ENCODE measurements around the gene FKBP5. TPM values are rescaled to one million over a fixed set of nuclear protein-coding genes. Genes with fewer than 3 reads are reported as not detected.
A peak's percentile ranks its signal among the peaks of the same experiment; 100 is the strongest.

FKBP5 gene
- total RNA-seq, 1 donor: 5.1 TPM

DNA sequence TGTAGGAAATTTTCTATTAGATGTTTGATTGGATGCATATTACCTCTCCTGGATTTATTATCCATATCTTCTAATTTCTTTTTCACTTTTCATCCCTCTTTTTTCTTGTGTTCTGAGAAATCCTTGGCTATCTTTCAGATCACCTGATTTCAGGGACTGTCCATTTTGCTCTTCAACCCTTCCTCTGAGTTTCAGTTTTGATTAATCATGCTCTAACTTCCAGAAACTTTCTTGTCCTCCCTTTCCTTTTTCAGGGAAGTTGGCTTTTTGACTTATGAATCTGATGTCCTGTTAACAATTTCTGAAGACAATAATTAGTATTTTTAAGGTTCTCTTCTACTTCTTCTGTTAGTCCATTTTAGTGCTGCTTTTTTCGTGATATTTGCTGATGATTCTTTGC is 79.1 kb downstream of the FKBP5 start:
- Histone ChIP-seq H4K20me1 (ENCODE audit: insufficient read depth, low read length) (no peaks in the 10 kb centered on the region), H3K4me3 (ENCODE audit: insufficient read depth, low read length) (no peak overlapping the region), H3K9me3 (ENCODE audit: low read depth, low read length) (no peaks in the 10 kb centered on the region), H3K27me3 (ENCODE audit: insufficient read depth, low read length) (no peaks in the 10 kb centered on the region), H3K79me2 (ENCODE audit: insufficient read depth, low read length) (no peaks in the 10 kb centered on the region), H3K4me2 (ENCODE audit: insufficient read depth, low read length) (no peak overlapping the region), H2AFZ (ENCODE audit: low read length) (no peak overlapping the region), H3K36me3 (ENCODE audit: insufficient read depth, low read length) (peaks cover 8% of the 10 kb centered on the region), H3K27ac (ENCODE audit: low read depth, low read length) (no peak overlapping the region), H3K4me1 (ENCODE audit: insufficient read depth, low read length) (peaks cover 16% of the 10 kb centered on the region)
- TF ChIP-seq, protein P1, sequence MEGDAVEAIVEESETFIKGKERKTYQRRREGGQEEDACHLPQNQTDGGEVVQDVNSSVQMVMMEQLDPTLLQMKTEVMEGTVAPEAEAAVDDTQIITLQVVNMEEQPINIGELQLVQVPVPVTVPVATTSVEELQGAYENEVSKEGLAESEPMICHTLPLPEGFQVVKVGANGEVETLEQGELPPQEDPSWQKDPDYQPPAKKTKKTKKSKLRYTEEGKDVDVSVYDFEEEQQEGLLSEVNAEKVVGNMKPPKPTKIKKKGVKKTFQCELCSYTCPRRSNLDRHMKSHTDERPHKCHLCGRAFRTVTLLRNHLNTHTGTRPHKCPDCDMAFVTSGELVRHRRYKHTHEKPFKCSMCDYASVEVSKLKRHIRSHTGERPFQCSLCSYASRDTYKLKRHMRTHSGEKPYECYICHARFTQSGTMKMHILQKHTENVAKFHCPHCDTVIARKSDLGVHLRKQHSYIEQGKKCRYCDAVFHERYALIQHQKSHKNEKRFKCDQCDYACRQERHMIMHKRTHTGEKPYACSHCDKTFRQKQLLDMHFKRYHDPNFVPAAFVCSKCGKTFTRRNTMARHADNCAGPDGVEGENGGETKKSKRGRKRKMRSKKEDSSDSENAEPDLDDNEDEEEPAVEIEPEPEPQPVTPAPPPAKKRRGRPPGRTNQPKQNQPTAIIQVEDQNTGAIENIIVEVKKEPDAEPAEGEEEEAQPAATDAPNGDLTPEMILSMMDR (IDR thresholded peaks at IDR 0.05; ENCODE audit: extremely low read depth, low read depth, low read length): no peak
- DNase-seq (ENCODE audit: insufficient read length, low spot score, missing footprints): no peak

DNA sequence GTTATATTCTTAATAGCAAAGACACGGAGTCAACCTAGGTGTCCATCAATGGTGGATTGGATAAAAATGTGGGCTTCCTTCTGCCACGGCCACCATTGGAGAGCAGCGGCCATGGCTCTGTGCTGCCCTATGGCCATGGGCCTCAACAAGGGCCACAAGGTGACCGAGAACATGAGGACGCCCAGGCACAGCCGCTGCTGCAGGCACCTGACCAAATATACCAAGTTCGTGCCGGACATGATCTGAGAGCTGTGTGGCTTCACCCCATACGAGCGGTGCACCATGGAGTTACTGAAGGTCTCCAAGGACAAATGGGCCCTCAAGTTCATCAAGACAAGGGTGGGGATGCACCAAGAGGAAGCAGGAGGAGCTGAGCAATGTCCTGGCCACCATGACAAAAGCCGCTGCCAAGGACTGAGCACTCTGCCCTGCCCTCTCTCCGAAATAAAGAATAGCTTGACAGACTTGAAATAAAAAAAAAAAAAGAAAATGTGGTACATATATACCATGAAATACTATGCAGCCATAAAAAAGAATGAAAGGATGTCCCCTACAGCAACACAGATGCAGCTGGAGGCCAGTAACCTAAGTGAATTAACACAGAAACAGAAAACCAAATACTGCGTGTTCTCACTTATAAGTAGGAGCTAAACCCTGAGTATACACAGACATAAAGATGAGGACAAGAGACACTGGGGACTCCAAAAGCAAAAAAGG is 81.0 kb downstream of the FKBP5 start:
- TF ChIP-seq, protein P1 (IDR thresholded peaks at IDR 0.05; ENCODE audit: extremely low read depth, low read depth, low read length): no peak
- no peak overlapping the region for H2AFZ ChIP-seq (ENCODE audit: low read length)
- DNase-seq (ENCODE audit: insufficient read length, low spot score, missing footprints): no peak

DNA sequence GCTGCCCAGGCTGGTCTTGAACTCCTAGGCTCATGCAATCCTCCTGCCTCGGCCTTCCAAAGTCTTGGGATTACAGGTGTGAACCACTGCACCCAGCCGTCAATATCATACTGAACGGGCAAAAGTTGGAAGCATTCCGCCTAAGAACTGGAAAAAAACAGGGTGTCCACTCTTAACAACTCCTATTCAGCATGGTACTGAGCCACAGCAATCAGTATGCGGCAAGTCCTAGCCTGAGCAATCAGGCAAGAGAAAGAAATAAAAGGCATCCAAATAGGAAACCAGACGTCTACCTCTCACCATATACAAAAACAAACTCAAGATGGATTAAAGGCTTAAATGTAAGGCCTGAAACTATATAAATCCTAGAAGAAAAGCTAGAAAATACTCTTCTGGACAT is 83.1 kb downstream of the FKBP5 start:
- peak overlapping the region; percentile 23 for H3K4me2 ChIP-seq (ENCODE audit: insufficient read depth, low read length)
- peaks cover 34% of the 10 kb centered on the region for H3K4me1 ChIP-seq (ENCODE audit: insufficient read depth, low read length)
- H3K4me3 ChIP-seq (ENCODE audit: insufficient read depth, low read length): no peak overlapping the region
- no peaks in the 10 kb centered on the region for H4K20me1 ChIP-seq (ENCODE audit: insufficient read depth, low read length)
- no peak for DNase-seq (ENCODE audit: insufficient read length, low spot score, missing footprints)
- TF ChIP-seq, protein P1 (IDR thresholded peaks at IDR 0.05; ENCODE audit: extremely low read depth, low read depth, low read length): no peak
- H2AFZ ChIP-seq (ENCODE audit: low read length): no peak overlapping the region
- peak overlapping the region; percentile 65 for H3K27ac ChIP-seq (ENCODE audit: low read depth, low read length)
- H3K79me2 ChIP-seq (ENCODE audit: insufficient read depth, low read length): no peaks in the 10 kb centered on the region
- no peaks in the 10 kb centered on the region for H3K27me3 ChIP-seq (ENCODE audit: insufficient read depth, low read length)
- H3K9me3 ChIP-seq (ENCODE audit: low read depth, low read length): no peaks in the 10 kb centered on the region
- H3K36me3 ChIP-seq (ENCODE audit: insufficient read depth, low read length): no peaks in the 10 kb centered on the region

More for the DNA sequence above, 81.0 kb downstream of the FKBP5 start:
- H3K79me2 ChIP-seq (ENCODE audit: insufficient read depth, low read length): no peaks in the 10 kb centered on the region
- no peaks in the 10 kb centered on the region for H4K20me1 ChIP-seq (ENCODE audit: insufficient read depth, low read length)
- H3K36me3 ChIP-seq (ENCODE audit: insufficient read depth, low read length): peaks cover 3% of the 10 kb centered on the region
- no peak overlapping the region for H3K4me2 ChIP-seq (ENCODE audit: insufficient read depth, low read length)
- H3K4me3 ChIP-seq (ENCODE audit: insufficient read depth, low read length): no peak overlapping the region
- H3K27me3 ChIP-seq (ENCODE audit: insufficient read depth, low read length): no peaks in the 10 kb centered on the region
- H3K4me1 ChIP-seq (ENCODE audit: insufficient read depth, low read length): peaks cover 23% of the 10 kb centered on the region
- no peak overlapping the region for H3K27ac ChIP-seq (ENCODE audit: low read depth, low read length)
- no peaks in the 10 kb centered on the region for H3K9me3 ChIP-seq (ENCODE audit: low read depth, low read length)

DNA sequence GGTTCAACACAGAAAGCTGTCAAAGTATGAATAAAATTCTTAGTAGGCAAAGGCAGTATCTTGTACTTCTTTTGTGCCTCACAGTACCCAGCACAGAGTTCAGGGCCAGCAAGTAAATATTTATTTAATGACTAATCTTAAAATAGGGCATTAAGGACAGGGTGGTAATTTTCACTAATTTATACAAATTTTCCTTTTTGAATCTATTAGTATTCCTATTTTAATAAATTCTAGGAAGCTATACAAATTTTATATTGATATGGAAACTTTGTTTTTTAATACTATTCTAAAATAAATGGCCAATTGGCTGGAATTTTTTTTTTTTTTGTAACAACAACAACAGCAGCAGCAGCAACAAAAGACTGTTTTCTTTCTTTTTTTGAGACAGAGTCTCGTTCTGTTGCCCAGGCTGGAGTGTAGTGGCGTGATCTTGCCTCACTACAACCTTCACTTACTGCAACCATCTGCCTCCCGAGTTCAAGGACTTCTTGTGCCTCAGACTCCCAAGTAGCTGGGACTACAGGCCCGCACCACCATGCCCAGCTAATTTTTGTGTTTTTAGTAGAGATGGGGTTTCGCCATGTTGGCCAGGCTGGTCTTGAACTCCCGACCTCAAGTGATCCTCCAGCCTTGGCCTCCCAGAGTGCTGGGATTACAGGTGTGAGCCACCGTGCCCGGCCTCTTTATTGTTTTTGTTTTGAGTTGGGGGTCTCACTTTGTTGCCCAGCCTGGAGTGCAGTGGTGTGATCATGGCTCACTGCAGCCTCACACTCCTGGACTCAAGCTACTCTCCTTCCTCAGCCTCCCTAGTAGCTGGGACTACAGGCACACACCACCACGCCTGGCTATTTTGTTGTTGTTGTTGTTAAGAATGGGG is 85.2 kb downstream of the FKBP5 start:
- Histone ChIP-seq H3K27ac (ENCODE audit: low read depth, low read length) (peak overlapping the region; percentile 84), H3K4me1 (ENCODE audit: insufficient read depth, low read length) (peaks cover 35% of the 10 kb centered on the region), H3K36me3 (ENCODE audit: insufficient read depth, low read length) (no peaks in the 10 kb centered on the region), H2AFZ (ENCODE audit: low read length) (no peak overlapping the region), H3K27me3 (ENCODE audit: insufficient read depth, low read length) (no peaks in the 10 kb centered on the region), H3K4me2 (ENCODE audit: insufficient read depth, low read length) (no peak overlapping the region), H3K79me2 (ENCODE audit: insufficient read depth, low read length) (no peaks in the 10 kb centered on the region), H4K20me1 (ENCODE audit: insufficient read depth, low read length) (no peaks in the 10 kb centered on the region), H3K9me3 (ENCODE audit: low read depth, low read length) (no peaks in the 10 kb centered on the region), H3K4me3 (ENCODE audit: insufficient read depth, low read length) (no peak overlapping the region)
- no peak for DNase-seq (ENCODE audit: insufficient read length, low spot score, missing footprints)
- TF ChIP-seq, protein P1 (IDR thresholded peaks at IDR 0.05; ENCODE audit: extremely low read depth, low read depth, low read length): no peak

All from osteoblast (primary cell).